ENCODE results near the gene CC2D1B. TPM values are rescaled to one million over a fixed set of nuclear protein-coding genes. Genes with fewer than 3 reads are reported as not detected.

Gene CC2D1B
- 45.5 and 46.2 TPM in 2 replicates for total RNA-seq

GRCh38 chr1:52365746-52366516, at the start of gene CC2D1B:
TSS of gene CC2D1B (minus strand) at chr1:52366205. CDS start at chr1:52364620, 1,585 bp downstream.

GRCh38 chr1:52404116-52404974, 38.3 kb upstream of the CC2D1B start, which contains the start of the genes ORC1 and PRPF38A:
TSS of gene ORC1 (minus strand) at chr1:52404423. CDS start at chr1:52402223, 2,200 bp downstream.
TSS of gene PRPF38A (plus strand) at chr1:52404602. CDS start at chr1:52404750, 148 bp downstream.

Other genes with a start within 250 kb of the CC2D1B start
- gene ZFYVE9, start 224.1 kb downstream of the CC2D1B start, total RNA-seq, result 31.8 and 41.1 TPM in 2 replicates
- gene ORC1, start 38.2 kb upstream of the CC2D1B start, total RNA-seq, result 0.81 and 0.97 TPM in 2 replicates
- gene PRPF38A, start 38.4 kb upstream of the CC2D1B start, total RNA-seq, result 7.9 and 11.7 TPM in 2 replicates
- gene TUT4, start 186.9 kb upstream of the CC2D1B start, total RNA-seq, result 32.1 and 44.9 TPM in 2 replicates
- 66.4 and 94.1 TPM in 2 replicates for gene GPX7, start 236.2 kb upstream of the CC2D1B start, total RNA-seq